ENCODE measurements around the gene GSTM3. TPM values are rescaled to one million over a fixed set of nuclear protein-coding genes. Genes with fewer than 3 reads are reported as not detected.
"Not testable (repeated sequence)": the region's sequence is repeated elsewhere in the genome, so short reads cannot be mapped to it uniquely, and the experiment has no call there.

The GSTM3 gene
- total RNA-seq, 2 experiments from 2014 or later, result 5.0 TPM

GRCh38 chr1:109721971-109722370 is 18.9 kb downstream of the GSTM3 start:
- Mint-ChIP-seq H3K4me1 (no peaks in the 10 kb centered on the region), H3K27ac (no peak overlapping the region), H3K27me3 (peaks cover 18% of the 10 kb centered on the region), H3K4me3 (no peak overlapping the region), H3K36me3 (no peaks in the 10 kb centered on the region), H3K9me3 (no peaks in the 10 kb centered on the region)
- no peak for ATAC-seq (ENCODE audit: low read depth)
- no peak for DNase-seq
- POLR2A ChIA-PET, result no interaction called here

DNA sequence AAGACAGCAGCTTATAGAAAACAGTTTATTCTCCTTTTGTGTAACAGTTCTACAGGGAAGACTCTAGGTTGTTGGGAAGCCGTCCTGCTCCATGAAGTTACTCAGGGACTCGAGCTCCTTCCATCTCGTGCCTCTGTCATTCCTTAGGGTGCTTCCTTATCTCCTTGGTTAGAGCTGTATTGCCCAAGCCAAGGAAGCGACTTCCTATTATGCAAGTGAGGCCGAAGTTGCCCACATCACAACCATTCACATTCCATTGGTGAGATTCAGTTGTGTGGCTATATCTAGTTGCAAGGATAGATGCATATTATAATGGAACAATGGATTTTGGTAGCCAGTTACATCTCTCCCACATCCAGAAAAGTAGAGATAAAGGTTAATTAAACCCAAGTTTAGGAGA is 19.8 kb downstream of the GSTM3 start:
- DNase-seq, result no peak
- no peaks in the 10 kb centered on the region for H3K4me1 Mint-ChIP-seq
- no peaks in the 10 kb centered on the region for H3K9me3 Mint-ChIP-seq
- no peak overlapping the region for H3K27ac Mint-ChIP-seq
- POLR2A ChIA-PET, result no interaction called here
- ATAC-seq (ENCODE audit: low read depth), result no peak
- no peaks in the 10 kb centered on the region for H3K36me3 Mint-ChIP-seq
- no peak overlapping the region for H3K4me3 Mint-ChIP-seq
- H3K27me3 Mint-ChIP-seq, result peaks cover 15% of the 10 kb centered on the region

- H3K27ac Mint-ChIP-seq, result no peak overlapping the region
- no peaks in the 10 kb centered on the region for H3K9me3 Mint-ChIP-seq
- ATAC-seq (ENCODE audit: low read depth) (no peak), DNase-seq (no peak)
- no peaks in the 10 kb centered on the region for H3K4me1 Mint-ChIP-seq
- POLR2A ChIA-PET, result no interaction called here
- H3K4me3 Mint-ChIP-seq, result no peak overlapping the region
- H3K36me3 Mint-ChIP-seq, result no peaks in the 10 kb centered on the region
- H3K27me3 Mint-ChIP-seq, result peaks cover 12% of the 10 kb centered on the region
These were observed 21.5 kb downstream of the GSTM3 start for GRCh38 chr1:109719337-109719837.

GRCh38 chr1:109718495-109718894 is 22.3 kb downstream of the GSTM3 start:
- POLR2A ChIA-PET, result no interaction called here
- H3K27me3 Mint-ChIP-seq, result peaks cover 12% of the 10 kb centered on the region
- H3K27ac Mint-ChIP-seq, result no peak overlapping the region
- no peak overlapping the region for H3K4me3 Mint-ChIP-seq
- DNase-seq, result no peak
- ATAC-seq (ENCODE audit: low read depth), result no peak
- H3K36me3 Mint-ChIP-seq, result no peaks in the 10 kb centered on the region
- H3K4me1 Mint-ChIP-seq, result no peaks in the 10 kb centered on the region
- no peaks in the 10 kb centered on the region for H3K9me3 Mint-ChIP-seq

GRCh38 chr1:109717729-109718128 is 23.1 kb downstream of the GSTM3 start:
- ATAC-seq (ENCODE audit: low read depth) (no peak), DNase-seq (no peak)
- H3K9me3 Mint-ChIP-seq, result no peaks in the 10 kb centered on the region
- no peaks in the 10 kb centered on the region for H3K4me1 Mint-ChIP-seq
- no peak overlapping the region for H3K27ac Mint-ChIP-seq
- H3K4me3 Mint-ChIP-seq, result no peak overlapping the region
- peaks cover 12% of the 10 kb centered on the region for H3K27me3 Mint-ChIP-seq
- POLR2A ChIA-PET, result no interaction called here
- no peaks in the 10 kb centered on the region for H3K36me3 Mint-ChIP-seq

GRCh38 chr1:109716570-109717090 is 24.2 kb downstream of the GSTM3 start:
- no peak overlapping the region for H3K4me3 Mint-ChIP-seq
- DNase-seq (no peak), ATAC-seq (ENCODE audit: low read depth) (no peak)
- H3K4me1 Mint-ChIP-seq, result no peaks in the 10 kb centered on the region
- H3K36me3 Mint-ChIP-seq, result no peaks in the 10 kb centered on the region
- no peak overlapping the region for H3K27ac Mint-ChIP-seq
- no peaks in the 10 kb centered on the region for H3K9me3 Mint-ChIP-seq
- H3K27me3 Mint-ChIP-seq, result peaks cover 8% of the 10 kb centered on the region
- POLR2A ChIA-PET, result no interaction called here

DNA sequence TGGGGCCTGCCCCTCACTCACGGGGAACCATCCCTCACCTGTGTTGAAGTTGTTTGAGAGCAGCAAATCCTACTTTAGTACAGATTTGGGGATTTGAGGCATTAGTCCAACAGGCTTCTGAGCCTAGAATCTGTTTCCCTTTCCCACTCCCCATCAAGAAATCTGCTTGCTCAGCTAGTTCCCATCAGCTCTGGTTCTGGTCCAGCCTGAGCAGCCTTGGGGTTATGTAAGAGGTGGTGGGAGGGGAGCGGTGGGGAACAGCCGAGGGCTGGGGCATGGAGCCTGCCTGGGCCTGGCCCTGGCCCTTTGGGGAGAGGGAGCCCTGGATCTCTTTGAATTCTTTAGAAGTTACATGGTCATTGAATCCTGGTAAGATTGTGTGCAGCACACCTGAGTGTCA is 24.7 kb downstream of the GSTM3 start:
- Mint-ChIP-seq H3K4me1 (no peaks in the 10 kb centered on the region), H3K36me3 (no peaks in the 10 kb centered on the region), H3K9me3 (no peaks in the 10 kb centered on the region), H3K27ac (no peak overlapping the region), H3K4me3 (no peak overlapping the region), H3K27me3 (peaks cover 5% of the 10 kb centered on the region)
- POLR2A ChIA-PET, result no interaction called here
- ATAC-seq (ENCODE audit: low read depth) (no peak), DNase-seq (no peak)

GRCh38 chr1:109714661-109715372 is 26.0 kb downstream of the GSTM3 start:
- no peaks in the 10 kb centered on the region for H3K27me3 Mint-ChIP-seq
- no peaks in the 10 kb centered on the region for H3K9me3 Mint-ChIP-seq
- H3K27ac Mint-ChIP-seq, result no peak overlapping the region
- no peak overlapping the region for H3K4me3 Mint-ChIP-seq
- H3K4me1 Mint-ChIP-seq, result no peaks in the 10 kb centered on the region
- POLR2A ChIA-PET, result no interaction called here
- no peaks in the 10 kb centered on the region for H3K36me3 Mint-ChIP-seq
- DNase-seq (no peak), ATAC-seq (ENCODE audit: low read depth) (no peak)

- POLR2A ChIA-PET, result no interaction called here
- H3K9me3 Mint-ChIP-seq, result peaks cover 6% of the 10 kb centered on the region
- H3K4me3 Mint-ChIP-seq, result no peak overlapping the region
- no peaks in the 10 kb centered on the region for H3K4me1 Mint-ChIP-seq
- H3K36me3 Mint-ChIP-seq, result no peaks in the 10 kb centered on the region
- no peak overlapping the region for H3K27ac Mint-ChIP-seq
- no peaks in the 10 kb centered on the region for H3K27me3 Mint-ChIP-seq
- DNase-seq (no peak), ATAC-seq (ENCODE audit: low read depth) (no peak)
These were observed 27.2 kb downstream of the GSTM3 start for GRCh38 chr1:109713636-109714035.

- peaks cover 11% of the 10 kb centered on the region for H3K9me3 Mint-ChIP-seq
- no peak overlapping the region for H3K4me3 Mint-ChIP-seq
- H3K4me1 Mint-ChIP-seq, result no peaks in the 10 kb centered on the region
- POLR2A ChIA-PET, result interaction anchor here (0.6 kb wide), 1 partner anchor 169 kb away, joined by 5 read pairs; no protein-coding TSS in a partner anchor
- ATAC-seq (ENCODE audit: low read depth), result no peak
- no peak overlapping the region for H3K27ac Mint-ChIP-seq
- H3K27me3 Mint-ChIP-seq, result no peaks in the 10 kb centered on the region
- DNase-seq, result no peak
- no peaks in the 10 kb centered on the region for H3K36me3 Mint-ChIP-seq
These were observed 28.4 kb downstream of the GSTM3 start for GRCh38 chr1:109712321-109712864.

DNA sequence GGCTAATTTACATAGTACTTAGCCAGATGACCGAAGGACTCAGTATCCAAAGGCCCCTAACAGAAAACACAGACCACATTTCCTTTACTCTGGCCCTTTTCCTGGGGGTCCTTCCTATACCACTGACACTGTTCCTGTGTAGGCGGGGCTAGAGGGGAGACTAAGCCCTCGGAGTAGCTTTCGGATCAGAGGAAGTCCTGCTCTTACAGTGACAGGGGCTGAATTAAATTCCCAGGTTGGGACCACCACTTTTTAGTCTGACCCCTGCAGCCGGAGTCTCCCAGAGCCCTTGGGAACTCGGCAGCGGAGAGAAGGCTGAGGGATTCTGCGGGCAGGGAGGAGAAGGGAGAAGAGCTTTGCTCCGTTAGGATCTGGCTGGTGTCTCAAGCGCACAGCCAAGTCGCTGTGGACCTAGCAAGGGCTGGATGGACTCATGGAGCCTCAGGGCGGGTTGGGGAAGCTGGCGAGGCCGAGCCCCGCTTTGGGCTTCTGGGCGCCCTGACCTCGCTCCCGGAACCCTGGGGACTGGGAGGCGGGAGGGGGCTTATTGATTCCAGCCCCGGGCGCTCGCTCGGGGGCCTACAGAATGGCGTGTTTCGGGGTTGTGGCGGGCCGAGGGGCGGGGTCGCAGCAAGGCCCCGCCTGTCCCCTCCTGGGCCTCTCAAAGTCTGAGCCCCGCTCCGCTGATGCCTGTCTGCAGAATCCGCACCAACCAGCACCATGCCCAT is 29.1 kb downstream of the GSTM3 start, which contains the start of gene GSTM5:
TSS of gene GSTM5 (plus strand) at position 659 of the 728 bp plus-strand sequence. CDS start at position 721, 62 bp downstream.
- DNase-seq; H3K27ac Mint-ChIP-seq; ATAC-seq (ENCODE audit: low read depth); H3K4me1 Mint-ChIP-seq; H3K27me3 Mint-ChIP-seq; H3K36me3 Mint-ChIP-seq; H3K4me3 Mint-ChIP-seq: not testable (repeated sequence)
- H3K9me3 Mint-ChIP-seq, result peaks cover 11% of the 10 kb centered on the region
- POLR2A ChIA-PET, result interaction anchor here (0.6 kb wide), 1 partner anchor 169 kb away, joined by 5 read pairs; no protein-coding TSS in a partner anchor

DNA sequence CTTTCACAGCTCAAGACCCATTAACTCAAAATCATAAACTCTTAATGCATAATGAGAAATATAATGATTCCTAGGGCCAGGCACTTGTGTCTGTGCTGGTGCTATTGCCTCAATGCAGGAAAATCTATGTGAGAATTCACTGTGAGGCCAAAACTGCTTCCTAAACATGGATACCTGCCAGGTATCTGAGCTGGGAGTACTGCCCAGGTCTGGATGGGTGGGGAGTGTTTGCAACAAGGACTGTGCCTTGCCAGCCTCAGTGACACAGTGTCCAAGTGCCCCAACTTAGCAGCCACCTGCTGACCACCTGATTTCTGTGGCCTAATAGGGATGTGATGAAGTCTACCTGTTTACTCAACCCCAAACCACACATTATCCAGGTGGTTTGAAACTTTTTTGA is 31.0 kb downstream of the GSTM3 start:
- H3K27ac Mint-ChIP-seq; DNase-seq; H3K4me1 Mint-ChIP-seq; H3K36me3 Mint-ChIP-seq; H3K27me3 Mint-ChIP-seq; ATAC-seq (ENCODE audit: low read depth); POLR2A ChIA-PET; H3K4me3 Mint-ChIP-seq: not testable (repeated sequence)
- H3K9me3 Mint-ChIP-seq, result peaks cover 11% of the 10 kb centered on the region

- H3K27me3 Mint-ChIP-seq; ATAC-seq (ENCODE audit: low read depth); H3K4me3 Mint-ChIP-seq; H3K36me3 Mint-ChIP-seq; DNase-seq; POLR2A ChIA-PET; H3K27ac Mint-ChIP-seq; H3K4me1 Mint-ChIP-seq: not testable (repeated sequence)
- peaks cover 11% of the 10 kb centered on the region for H3K9me3 Mint-ChIP-seq
These were observed 31.9 kb downstream of the GSTM3 start for GRCh38 chr1:109708949-109709348.
